Left lobe of liver (tissue), 2 donors: ENCODE results near the gene BCAS3. TPM values are rescaled to one million over a fixed set of nuclear protein-coding genes. Genes with fewer than 3 reads are reported as not detected.
"Not testable (repeated sequence)": the region's sequence is repeated elsewhere in the genome, so short reads cannot be mapped to it uniquely, and the experiment has no call there.

Experiments used
- ATAC-seq: fragments of 200-7000 bp; cut with Tn5 transposase; one replicate; pipeline ENCODE4 v1.9.1; 2020; ENCODE audit warnings: mild to moderate bottlenecking, moderate library complexity
- DNase-seq: peaks from one replicate; pipeline ENCODE4 v3.0.0-alpha.2; 2020; ENCODE audit warnings: low spot score
- total RNA-seq: library from RNA; stranded (reverse); gene quantifications from one replicate; pipeline ENCODE4 v1.2.1, GENCODE V29; 2021
- donor health status: DM: no; HTN: no; CAD: no; lungs with moderate emphysema.
- donor health status: DM: no; HTN: yes; CAD: no.

BCAS3 gene
- total RNA-seq, 1 donor from 2014 or later = 20.9 TPM

DNA sequence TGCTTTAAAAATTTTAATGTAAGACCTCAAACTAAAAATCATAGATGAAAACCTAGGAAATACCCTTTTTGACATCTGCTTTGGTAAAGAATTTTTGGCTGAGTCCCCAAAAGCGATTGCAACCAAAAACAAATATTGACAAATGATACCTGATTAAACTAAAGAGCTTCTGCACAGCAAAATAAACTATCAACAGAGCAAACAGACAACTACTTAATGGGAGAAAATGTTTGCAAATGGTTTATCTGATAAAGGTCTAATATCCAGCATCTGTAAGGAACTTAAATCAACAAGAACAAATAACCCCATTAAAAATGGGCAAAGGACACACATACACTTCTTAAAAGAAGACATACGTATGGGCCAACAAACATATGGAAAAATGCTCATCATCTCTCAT, 242.5 kb downstream of the BCAS3 start:
- peak; percentile 38 for ATAC-seq
- no peak for DNase-seq

- ATAC-seq = no peak
Observed at GRCh38 chr17:60923000-60923399, 245.3 kb downstream of the BCAS3 start.

GRCh38 chr17:60926466-60927183, 249.0 kb downstream of the BCAS3 start:
- DNase-seq (no peak), ATAC-seq (no peak)

More at GRCh38 chr17:60923000-60923399, 245.3 kb downstream of the BCAS3 start:
- no peak for DNase-seq

DNA sequence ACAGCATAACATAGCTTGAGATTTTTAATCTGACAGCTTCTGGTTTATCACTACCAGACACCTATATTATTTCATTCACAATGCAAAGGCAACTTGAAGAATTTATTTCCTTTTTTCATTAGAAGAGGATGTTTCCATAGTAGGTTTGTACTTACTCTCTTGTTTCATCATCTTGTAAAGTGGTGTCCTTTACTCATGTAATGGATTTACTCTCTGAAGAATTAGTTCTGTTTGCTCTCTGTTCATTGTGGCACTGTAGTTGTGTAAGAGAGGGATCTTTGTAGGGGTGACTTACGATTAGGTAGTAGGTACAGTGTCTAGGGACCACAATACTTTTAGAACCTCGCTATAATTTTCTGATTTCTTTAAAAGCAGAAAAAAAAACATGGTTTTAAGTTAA, 256.1 kb downstream of the BCAS3 start:
- no peak for DNase-seq
- no peak for ATAC-seq

GRCh38 chr17:60934723-60935122, 257.1 kb downstream of the BCAS3 start:
- ATAC-seq = no peak
- no peak for DNase-seq

DNA sequence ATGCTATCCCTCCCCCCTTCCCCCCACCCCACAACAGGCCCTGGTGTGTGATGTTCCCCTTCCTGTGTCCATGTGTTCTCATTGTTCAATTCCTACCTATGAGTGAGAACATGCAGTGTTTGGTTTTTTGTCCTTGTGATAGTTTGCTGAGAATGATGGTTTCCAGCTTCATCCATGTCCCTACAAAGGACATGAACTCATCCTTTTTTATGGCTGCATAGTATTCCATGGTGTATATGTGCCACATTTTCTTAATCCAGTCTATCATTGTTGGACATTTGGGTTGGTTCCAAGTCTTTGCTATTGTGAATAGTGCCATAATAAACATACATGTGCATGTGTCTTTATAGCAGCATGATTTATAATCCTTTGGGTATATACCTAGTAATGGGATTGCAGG, 258.3 kb downstream of the BCAS3 start:
- DNase-seq, ATAC-seq: not testable (repeated sequence)

GRCh38 chr17:60939318-60939717, 261.7 kb downstream of the BCAS3 start:
- DNase-seq = no peak
- ATAC-seq = no peak

DNA sequence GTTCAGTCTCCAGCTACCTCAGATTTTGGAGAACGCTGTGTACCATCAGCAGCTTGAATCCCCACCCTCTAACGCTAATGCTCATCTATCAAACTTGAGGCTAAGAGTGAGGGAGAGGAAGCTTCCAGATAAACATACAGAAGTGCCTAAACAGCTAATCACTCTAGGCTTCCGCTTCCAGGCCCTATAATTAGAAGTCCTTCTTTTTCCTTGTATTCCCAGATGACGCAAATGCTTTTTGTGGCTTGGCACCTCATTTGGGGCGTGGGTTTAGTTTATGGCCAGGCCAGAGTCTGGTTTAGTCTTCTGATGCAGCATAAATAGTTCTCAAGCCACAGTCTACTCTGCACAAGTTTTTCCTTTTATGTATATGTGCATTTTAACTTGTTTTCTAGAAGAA, 263.4 kb downstream of the BCAS3 start:
- no peak for DNase-seq
- peak; percentile 79 for ATAC-seq

- DNase-seq = no peak
- no peak for ATAC-seq
Observed at GRCh38 chr17:60941571-60941970, 263.9 kb downstream of the BCAS3 start.

DNA sequence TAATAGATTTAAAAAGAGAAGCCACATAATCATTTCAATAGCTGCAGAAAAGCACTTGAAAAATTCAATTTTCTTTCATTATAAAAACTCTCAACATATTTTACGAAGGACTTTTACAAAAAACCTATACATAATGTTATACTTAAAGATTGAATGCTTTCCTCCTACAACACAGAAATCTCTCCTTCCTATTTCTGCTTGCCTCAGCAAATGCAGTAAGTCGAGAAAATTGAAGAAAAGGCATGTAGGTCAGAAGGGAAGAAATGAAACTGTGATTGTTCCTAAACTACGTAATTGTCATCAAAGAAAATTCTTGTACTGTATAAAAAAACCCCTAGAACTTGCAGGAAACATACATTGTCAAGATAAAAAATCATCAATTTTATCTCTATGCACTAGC, 267.1 kb downstream of the BCAS3 start:
- DNase-seq (no peak), ATAC-seq (no peak)

GRCh38 chr17:60947100-60947499, 269.4 kb downstream of the BCAS3 start:
- DNase-seq (no peak), ATAC-seq (no peak)

DNA sequence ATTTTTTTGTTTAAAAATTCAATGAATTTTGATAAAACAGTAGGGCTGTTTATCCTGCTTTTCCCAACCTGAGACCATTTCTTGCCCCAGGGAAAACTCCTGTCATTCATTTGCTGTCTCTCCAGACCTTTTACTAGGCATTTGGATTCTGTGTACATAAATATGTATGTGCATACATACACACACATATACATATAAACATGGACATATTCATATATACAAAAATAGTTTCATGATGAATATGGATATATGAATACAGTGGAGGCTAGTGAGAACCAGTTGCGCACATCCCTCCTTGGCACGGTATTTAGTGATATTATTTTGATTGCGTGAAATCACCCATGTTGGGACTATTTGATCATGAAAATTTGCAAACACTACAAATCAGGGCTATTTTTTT, 269.9 kb downstream of the BCAS3 start:
- ATAC-seq = no peak
- no peak for DNase-seq

GRCh38 chr17:60952747-60953146, 275.1 kb downstream of the BCAS3 start:
- ATAC-seq = no peak
- DNase-seq = no peak

DNA sequence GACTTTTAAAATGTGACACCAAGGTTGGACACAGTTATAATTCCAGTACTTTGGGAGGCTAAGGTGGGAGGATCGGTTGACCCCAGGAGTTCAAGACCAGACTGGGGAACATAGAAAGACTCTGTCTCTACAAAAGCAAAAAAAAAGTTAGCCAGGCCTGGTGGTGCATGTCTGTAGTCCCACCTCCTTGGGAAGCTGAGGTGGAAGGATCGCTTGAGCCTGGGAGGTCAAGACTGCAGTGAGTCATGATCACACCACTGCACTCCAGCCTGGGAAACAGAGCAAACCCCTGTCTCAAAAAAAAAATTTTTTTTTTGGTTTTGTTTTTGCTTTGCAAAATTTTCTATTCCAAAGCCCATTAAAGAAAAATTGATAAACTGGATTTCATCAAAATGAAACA, 281.4 kb downstream of the BCAS3 start:
- ATAC-seq (no peak), DNase-seq (no peak)

- ATAC-seq = no peak
- no peak for DNase-seq
Observed at GRCh38 chr17:60959696-60960095, 282.0 kb downstream of the BCAS3 start.

DNA sequence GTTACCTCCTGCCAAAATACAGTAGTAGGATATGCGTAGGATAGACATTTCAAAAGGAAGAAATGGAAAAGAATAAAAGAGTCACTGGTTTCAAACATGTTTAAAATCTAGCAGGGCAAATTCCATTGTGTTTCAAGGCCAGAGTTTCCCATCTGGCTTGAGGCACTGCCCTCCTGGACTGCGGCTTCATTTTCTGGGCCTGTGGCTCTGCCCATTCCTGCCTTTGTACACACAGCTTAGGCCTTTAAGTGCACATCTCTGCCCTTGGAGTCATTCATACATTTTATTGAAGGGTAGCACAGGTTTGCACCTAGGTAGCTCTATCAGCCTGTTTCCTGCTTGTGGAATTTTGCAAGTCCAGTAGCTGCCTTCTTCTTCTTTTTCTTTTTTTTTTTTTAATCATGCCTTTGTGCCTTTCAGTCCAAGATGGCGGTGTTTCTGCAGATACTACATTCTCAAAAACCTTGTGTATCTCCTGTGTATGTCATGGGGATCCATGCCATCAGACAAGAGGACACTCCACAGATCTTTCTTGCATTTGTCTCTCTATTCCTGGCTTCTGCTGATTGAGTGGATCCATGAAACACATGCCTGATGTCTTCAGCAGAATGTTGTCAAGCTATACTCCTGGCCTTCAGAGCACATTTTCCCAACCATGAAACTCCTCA, 282.9 kb downstream of the BCAS3 start:
- no peak for DNase-seq
- ATAC-seq = no peak

DNA sequence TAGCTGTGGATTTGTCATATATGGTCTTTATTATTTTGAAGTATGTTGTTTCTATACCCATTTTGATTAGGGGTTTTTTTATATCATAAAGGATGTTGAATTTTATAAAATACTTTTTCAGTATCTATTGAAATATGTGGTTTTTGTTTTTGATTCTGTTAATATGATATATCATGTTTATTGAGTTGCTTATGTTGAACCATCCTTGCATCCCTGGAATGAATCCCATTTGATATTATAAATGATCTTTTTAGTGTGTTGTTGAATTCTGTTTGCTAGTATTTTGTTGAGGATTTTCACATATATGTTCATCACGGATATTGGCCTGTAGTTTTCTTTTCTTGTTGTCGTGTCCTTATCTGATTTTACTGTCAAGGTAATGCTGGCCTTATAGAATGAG, 286.5 kb downstream of the BCAS3 start:
- ATAC-seq = no peak
- no peak for DNase-seq

- ATAC-seq = no peak
- DNase-seq = no peak
Observed at GRCh38 chr17:60968266-60968665, 290.6 kb downstream of the BCAS3 start.

- no peak for ATAC-seq
- DNase-seq = no peak
Observed at GRCh38 chr17:60969500-60970037, 291.9 kb downstream of the BCAS3 start.

GRCh38 chr17:60970741-60971140, 293.1 kb downstream of the BCAS3 start:
- no peak for DNase-seq
- no peak for ATAC-seq

DNA sequence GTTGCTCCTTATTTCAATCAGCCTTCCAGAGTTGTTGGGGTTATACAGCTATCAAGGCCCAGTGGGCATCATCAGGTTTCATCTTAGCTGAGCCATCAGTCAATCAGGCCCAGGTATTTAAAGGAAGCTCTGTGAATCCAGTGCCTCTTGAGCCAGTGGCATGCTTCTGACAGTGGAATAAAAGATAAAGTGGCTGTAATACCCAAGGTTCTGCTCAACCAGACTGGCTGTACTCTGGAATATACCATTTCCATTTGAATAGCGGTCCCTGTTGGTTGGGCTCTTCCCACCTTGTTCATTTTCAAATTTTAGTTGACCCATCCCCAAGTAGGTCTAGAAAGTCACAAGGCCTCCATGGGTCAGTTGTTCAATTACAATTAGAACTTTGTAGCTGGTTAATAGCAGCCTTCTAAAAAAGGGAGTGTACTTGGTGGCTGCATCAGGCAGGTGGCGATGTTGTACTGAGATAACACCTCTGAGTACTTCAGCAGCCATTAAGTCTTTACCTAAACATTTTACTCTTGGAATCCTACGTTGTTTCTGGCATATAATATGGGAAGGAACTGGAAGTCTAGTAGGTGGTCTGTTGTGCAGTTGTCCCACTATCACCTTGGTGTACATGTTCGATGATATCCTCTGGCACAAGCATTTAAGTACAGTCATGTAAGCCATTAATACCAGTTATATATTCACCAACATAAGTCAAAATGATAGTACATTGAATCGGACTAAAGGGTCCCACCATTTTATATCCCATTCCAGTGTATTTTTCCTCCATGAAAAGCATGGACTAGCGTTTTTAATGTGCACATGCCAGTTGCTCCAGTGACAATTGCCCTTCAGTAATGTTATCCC, 294.1 kb downstream of the BCAS3 start:
- ATAC-seq (peak; percentile 66), DNase-seq (no peak)
